Stimulated activated CD4-positive, alpha-beta T cell treated with anti-CD3 and anti-CD28 coated beads, Interleukin-1b, Interleukin-23, amount 100 ng/mL, for 4 hours (primary cell): ENCODE results near the gene CD44.

Experiments
- DNase-seq, 2 donors: peaks; one replicate each; pipeline ENCODE4 v3.0.0-alpha.2; 2020; ENCODE audit warnings: low read depth in 2 of 2

CD44 gene

GRCh38 chr11:35139722-35140282 is 831 bp downstream of the CD44 start:
- no peak for DNase-seq

- no peak for DNase-seq
Observed at GRCh38 chr11:35141071-35141470, 2.1 kb downstream of the CD44 start.

- no peak for DNase-seq
Observed at GRCh38 chr11:35141571-35141971, 2.6 kb downstream of the CD44 start.

- DNase-seq = no peak
Observed at GRCh38 chr11:35142481-35143075, 3.6 kb downstream of the CD44 start.

- no peak for DNase-seq
Observed at GRCh38 chr11:35143297-35144135, 4.5 kb downstream of the CD44 start.

GRCh38 chr11:35144136-35144741 is 5.3 kb downstream of the CD44 start:
- no peak for DNase-seq

- DNase-seq = no peak
Observed at GRCh38 chr11:35144806-35145205, 5.8 kb downstream of the CD44 start.

- DNase-seq = no peak
Observed at GRCh38 chr11:35145271-35145670, 6.3 kb downstream of the CD44 start.

GRCh38 chr11:35146074-35146521 is 7.1 kb downstream of the CD44 start:
- peak; percentile 60 to 78 for DNase-seq

GRCh38 chr11:35146711-35147110 is 7.7 kb downstream of the CD44 start:
- DNase-seq = no peak

GRCh38 chr11:35147235-35147634 is 8.3 kb downstream of the CD44 start:
- no peak for DNase-seq

- DNase-seq = no peak
Observed at GRCh38 chr11:35148163-35148837, 9.3 kb downstream of the CD44 start.

- DNase-seq = no peak
Observed at GRCh38 chr11:35150454-35150853, 11.5 kb downstream of the CD44 start.

GRCh38 chr11:35151241-35151640 is 12.3 kb downstream of the CD44 start:
- no peak for DNase-seq

GRCh38 chr11:35151683-35152280 is 12.8 kb downstream of the CD44 start:
- DNase-seq = no peak

- no peak for DNase-seq
Observed at GRCh38 chr11:35152575-35152974, 13.6 kb downstream of the CD44 start.

GRCh38 chr11:35153280-35153679 is 14.3 kb downstream of the CD44 start:
- no peak for DNase-seq

GRCh38 chr11:35154952-35155351 is 16.0 kb downstream of the CD44 start:
- DNase-seq = no peak

- DNase-seq = no peak
Observed at GRCh38 chr11:35155677-35156076, 16.7 kb downstream of the CD44 start.

- no peak for DNase-seq
Observed at GRCh38 chr11:35157814-35158700, 19.1 kb downstream of the CD44 start.
